Non-pigmented ciliary epithelial cell (primary cell): ENCODE data around the gene ECE1.
"Not testable (repeated sequence)": the region's sequence is repeated elsewhere in the genome, so short reads cannot be mapped to it uniquely, and the experiment has no call there.

Source experiments
- DNase-seq: peaks from one replicate; pipeline ENCODE4 v3.0.0-alpha.2; 2010; ENCODE audit warnings: low read depth

The ECE1 gene

DNA sequence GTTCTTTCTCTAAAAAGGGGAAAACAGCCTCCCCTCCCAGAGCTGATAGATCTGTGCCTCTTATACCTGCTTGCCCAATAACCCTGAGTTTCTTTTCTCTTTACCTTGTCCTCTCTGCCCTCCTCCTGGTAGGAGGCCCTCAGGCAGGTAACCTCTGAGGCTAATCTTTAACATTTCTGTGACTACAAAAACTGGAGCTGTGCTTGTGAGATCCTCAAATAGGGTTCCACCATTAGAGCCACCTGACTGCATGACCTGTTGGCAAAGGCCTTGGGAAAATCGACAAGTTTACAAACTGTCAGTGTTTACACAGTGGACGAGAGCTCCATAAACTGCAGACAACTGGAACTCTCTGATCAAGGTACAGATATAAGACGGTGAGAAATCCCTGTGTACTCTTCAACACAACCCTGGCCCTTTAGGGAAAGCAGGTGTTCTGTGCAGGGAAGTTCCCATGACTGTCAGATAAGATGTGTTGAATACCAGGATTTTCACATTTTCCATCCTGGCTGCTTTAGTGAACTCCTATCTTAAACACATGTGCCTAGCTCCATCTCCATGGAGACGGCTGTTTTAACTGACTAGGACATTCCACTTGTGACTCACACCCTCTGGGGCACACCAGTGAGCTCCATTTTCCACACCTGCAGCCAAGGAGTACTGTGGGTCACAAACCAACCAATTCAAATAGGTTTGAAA is 38.3 kb downstream of the ECE1 start:
- peak; percentile 92 for DNase-seq

DNA sequence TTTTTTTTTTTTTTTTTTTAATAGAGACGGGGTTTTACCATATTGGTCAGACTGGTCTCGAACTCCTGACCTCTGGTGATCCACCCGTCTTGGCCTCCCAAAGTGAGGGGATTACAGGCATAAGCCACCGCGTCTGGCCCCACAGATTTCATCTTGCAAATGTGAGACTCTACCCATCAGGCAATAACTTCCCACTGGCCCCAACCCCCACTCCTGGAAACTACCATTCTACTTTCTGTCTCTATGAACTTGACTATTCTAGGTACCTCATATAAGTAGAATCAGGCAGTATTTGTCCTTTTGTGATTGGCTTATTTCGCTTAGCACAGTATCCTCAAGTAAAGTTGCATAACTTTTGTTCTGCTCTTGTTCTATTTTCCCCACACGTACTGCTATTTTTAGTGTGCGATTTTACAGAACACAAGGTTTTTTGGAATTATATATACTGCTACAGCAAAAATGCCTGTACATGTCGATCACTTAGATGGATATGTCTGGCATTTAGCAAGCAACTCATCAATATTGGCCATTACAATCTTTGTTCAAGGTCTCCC is 40.2 kb downstream of the ECE1 start:
- no peak for DNase-seq

DNA sequence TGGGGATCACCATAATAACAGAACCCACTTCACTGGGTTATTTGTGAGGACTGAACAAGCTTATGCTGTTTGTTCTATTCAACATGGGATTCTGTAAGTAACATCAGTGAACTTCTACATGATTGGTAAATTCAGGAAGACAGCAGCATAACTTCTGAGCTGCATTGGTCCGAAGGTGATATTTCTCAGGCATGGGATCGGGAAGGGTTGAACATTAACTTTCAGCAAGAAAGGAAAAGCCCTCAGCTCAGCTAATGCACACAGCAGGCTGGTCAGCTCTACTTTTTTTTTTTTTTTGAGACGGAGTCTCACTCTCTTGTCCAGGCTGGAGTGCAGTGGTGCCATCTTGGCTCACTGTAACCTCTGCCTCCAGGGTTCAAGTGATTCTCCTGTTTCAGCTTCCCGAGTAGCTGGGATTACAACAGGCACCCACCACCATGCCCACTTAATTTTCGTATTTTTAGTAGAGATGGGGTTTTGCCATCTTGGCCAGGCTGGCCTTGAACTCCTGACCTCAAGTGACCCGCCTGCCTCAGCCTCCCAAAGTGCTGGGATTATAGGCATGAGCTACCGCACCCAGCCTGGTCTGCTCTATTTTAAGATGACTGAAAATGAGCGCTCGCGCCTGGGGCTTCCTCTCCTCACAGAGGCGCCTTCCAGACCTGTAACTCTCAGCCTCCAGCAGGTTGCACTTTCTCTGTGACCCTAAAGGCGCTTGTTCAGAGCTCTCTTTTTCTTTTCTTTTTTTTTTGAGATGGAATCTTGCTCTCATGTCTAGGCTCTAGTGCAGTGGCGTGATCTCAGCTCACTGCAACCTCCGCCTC is 42.2 kb downstream of the ECE1 start:
- no peak for DNase-seq

DNA sequence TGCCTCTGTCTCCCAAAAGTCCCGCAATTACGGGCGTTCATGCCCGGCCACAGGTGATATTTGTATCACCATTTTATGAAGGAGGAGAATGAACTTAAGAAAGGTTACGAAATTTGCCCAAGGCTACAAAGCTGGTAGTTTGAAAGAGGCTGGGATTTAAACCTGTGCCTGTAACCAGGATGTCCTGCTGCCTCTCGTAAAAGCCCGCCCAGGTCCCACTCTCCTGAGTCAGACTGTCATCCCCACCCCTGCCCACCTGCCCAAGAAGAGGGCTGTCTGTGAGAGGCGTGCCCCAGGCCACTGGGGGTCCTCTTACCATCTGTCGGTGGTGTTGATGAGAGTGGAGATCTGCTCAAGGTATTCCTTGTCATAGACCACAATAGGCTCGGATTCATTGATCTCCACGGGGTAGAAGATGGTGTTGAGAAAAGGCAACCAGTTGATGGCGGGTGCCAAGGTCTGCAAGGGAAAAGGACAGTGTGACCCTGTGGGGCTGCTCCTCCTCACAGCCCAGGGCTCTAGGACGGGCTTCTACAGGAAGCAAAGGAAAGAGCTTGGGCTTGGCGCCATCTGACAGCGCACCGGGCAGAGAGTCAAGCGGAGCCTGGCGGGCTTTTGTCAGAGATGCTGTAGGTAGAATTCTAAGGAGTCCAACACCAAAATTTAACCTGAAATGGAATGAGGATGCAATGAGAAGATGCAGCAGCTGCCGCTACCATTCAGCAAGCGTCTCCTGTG is 43.2 kb downstream of the ECE1 start:
- no peak for DNase-seq

DNA sequence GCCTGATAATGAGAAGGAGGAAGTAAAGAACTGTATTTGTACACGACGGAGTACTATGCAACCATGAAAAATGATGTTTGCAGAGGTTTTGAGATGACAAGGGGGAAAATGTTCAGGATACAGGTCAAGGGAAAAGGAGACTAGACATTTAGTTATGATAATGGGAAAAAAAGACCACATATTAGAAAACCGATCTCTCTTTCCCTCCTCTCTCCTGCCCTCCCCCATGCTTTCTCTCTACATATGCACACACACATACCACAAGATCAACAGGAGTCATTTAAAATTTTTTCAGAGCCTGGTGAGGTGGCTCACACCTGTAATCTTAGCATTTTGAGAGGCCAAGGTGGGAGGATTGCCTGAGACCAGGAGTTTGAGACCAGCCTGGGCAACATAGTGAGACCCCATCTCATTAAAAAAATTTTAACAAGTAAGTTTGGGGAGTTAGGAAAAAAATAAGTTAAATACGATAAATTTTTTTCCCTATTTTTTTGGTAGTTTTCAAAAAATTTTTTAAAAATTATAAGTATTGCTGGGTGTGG is 44.5 kb downstream of the ECE1 start:
- no peak for DNase-seq

DNA sequence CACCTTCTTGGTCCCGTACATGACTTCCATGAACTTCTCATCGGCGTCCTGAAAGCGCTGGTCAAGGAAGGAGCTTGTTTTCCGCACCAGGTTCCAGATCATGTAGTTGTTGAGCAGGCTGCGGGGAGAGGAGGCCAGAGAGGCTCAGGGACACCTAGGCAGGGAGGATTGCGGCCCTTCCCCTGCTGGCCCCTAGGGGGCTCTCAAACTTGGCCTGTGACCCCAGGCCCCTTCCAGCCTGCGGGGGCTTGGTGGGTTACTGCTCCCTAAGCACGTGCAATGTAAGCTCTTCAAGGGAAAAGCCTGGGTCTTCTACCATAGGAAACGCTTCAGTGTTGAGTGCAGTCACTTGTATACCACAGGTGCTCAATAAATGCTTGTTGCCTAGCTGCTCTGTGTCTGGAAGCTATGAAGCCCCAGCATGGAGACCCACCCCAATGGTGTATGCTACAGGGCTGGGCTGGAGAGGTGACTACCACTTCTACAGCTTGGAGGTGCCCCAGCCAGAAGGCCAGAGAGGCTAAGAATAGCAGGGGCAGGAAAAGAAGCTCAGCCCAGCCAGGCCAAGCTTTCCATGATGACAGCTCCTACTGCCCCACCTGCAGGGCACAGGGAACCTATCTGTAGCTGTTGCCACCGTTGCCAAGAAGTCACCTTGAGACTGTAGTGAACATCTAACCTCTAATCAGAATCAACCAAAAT is 45.1 kb downstream of the ECE1 start:
- no peak for DNase-seq

DNA sequence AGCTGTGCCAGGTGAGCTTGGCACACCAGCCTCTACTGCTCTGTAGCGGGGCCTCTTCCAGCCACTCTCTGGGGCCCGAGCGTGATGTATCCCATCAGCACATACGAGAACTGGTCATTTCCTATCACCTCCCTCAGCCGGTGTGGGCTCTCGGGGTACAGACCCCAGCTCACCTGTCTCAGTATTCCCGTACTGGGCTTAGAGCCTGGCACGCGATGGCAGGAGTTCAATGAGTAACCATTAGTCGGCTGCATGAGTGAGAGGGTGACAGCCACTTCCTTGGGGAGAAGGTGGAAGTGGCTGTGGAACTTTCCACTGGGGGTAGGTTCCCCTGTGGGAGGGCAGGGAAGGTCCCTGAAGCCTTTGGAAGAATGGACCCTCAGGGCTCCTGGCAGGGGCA is 46.1 kb downstream of the ECE1 start:
- no peak for DNase-seq

DNA sequence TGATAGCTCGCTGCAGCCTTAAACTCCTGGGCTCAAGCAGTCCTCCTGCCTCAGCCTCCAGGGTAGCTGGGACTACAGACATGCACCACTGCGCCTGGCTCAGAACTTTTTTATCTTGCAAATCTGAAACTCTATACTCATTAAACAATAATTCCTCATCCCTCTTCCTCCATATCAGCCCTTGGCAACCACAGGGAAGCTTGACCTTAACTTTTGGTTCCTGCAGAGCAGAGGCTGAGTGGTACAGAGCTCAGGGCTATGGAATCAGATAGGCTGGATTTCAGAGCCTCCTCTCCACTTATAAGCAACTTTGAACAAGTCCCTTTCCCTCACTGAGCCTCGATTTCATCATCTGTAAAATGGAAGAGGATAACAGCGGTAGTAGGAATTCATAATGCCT is 47.4 kb downstream of the ECE1 start:
- DNase-seq, result no peak

DNA sequence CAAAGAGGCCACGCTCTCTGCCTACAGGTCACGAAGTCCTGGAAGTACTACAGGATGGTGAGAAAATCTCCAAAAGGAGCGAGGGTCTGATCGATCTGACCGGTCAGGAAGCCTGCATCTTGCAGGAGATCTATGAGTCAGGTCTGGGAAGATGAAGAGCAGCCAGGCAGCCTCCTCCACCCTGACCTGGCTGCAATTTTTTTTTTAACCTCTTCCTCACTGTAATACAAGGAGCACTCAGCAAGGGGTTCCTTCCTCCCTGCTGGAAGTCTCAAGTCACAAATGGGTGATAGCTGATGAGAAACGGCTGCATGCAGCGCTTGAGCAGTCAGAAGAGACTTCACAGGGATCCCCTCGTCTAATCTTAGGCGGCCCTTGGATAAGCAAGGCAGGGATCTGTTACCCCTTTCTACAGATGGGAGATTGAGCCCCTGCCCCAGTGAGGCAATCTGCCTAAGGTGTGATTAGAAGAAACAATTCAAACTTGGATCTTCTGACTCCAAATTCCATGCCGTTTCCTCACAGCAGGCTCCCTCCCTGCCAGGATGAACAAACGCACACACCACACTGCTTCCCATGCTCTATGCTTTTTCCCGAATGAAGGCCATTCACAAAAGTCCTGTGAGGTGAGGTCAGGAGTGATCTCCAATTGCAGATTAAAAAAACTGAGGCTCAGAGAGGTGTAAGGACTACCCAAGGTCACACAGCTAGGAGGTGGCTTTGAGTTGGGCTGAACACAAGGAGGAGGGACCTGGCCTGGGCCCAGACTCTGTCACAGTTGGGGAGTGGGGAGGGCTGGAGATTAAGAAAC is 48.3 kb downstream of the ECE1 start:
- no peak for DNase-seq

DNA sequence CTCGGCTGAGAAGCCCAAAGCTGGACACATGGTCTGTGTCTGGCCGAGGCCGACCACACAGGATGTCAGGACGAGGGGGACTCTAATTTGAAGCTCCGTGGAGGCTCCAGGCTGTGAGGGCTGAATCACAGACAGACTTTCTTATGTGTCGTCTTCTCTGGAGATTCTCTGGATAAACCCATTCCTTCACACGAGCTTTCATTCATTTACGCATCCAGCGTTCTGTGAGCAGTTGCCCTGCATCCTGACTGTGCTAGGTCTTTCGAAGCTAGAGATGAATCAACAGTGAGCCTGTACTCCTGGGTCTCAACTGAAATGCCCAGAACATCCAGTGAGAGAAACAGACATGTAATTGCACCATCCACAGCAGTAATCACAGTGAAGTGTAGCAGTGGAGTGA is 49.6 kb downstream of the ECE1 start:
- no peak for DNase-seq

DNA sequence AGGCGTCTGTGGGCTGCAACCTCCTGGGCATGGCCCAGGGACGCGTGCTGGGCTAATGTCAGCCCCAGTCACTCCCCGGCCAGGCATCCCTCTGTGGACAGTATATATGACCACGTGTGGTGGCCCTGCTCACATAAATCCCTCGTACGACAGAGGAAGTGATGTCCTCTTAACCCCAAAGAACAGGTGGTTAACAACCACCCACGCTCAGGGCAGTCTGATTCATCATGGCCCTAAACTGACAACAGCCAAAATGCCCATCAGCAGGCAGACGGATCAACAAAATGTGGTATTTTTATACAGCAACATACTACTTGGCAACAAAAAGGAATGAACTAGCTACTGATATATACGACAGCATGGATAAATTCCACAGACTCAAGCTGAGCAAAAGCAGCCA is 51.0 kb downstream of the ECE1 start:
- DNase-seq, result no peak

DNA sequence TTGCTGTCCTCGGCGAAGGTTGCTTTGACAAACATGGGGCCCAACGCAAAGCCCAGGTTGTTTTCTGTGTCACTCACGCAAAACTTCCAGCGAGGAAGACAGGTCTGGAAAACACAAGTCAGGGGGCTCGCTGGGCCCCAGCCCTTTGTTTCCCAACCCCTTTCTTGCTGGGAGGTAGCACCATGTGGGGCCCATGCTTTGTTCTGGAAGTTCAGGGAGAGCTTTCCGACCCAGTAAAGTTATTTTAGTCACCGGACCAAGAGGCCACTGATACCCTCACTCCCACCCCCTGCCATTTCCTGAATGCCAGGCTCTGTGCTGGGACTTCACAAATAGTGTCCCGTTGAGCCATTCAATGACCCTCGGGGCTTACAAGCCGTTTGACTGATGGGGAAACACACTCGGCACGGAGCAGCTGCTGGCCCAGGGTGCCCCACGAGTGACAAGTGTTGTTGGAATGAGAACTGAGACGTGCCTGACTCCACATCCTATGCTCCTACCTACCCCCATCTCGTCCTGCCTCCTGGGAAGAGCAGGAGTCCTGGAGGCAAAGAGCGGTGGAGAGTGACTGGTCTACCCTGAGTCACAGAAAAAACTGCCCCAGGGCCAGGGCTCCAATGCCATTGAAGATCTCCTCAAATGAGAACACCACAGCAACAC is 52.0 kb downstream of the ECE1 start:
- DNase-seq, result no peak

DNA sequence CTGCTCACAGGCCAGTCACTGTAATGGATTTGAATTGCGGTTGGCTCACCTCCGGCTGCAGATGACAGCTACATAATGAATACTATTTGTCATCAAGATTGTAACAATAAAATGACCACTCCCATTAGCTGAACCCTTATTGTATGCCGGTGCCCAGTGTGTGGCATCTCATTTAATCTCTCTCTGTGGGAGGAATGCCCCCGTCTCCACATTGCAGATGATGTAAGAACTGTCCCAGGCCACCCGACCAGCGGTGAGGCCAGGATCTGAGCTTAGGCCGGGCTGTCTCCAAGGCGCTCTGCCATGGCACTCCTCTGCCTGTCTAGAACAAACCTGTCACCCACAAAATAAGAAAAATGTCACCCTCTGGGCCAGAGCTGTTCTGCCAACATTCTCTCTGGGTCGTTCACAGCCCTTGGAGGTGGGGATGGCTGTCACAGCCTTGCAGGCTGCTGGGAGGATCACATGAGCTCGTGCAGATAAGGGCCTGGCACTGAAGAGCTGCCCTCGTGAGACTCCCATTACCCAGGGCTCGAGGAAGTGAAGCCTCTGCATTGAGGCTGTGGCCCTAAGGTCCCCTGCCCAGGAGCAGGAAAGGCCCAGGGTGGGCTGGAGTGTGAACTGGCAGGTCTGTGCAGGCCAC is 52.7 kb downstream of the ECE1 start:
- no peak for DNase-seq

DNA sequence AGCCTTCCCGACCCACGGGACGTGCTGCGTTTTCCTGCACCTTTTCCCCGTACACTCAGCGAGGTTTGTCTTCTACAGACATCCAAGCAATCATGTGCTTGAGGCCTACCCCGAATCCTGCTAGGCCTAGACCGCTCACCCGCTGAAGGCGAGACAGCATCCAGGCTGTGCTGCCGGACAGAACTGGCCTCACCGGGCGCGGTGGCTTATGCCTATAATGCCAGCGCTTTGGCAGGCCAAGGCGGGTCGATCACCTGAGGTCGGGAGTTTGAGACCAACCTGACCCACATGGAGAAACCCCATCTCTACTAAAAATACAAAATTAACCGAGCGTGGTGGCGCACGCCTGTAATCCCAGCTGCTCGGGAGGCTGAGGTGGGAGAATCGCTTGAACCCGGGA is 54.1 kb downstream of the ECE1 start:
- no peak for DNase-seq

DNA sequence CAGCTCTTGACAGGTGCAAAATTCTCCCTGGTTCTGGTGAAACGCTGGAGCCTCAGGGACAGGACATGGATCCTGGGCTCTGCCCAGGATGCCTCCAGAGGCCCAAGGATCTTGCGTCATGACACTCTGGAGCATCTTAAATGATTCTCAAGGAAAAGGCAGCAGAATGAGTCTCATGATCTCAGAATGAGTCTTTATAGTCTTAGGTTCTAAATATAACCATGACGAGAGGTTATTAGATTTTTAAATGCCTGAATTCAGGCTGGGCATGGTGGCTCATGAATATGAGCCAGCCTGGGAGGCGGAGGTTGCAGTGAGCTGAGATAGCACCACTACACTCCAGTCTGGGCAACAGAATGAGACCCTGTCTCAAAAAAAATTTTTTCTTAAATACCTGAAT is 55.5 kb downstream of the ECE1 start:
- no peak for DNase-seq

DNA sequence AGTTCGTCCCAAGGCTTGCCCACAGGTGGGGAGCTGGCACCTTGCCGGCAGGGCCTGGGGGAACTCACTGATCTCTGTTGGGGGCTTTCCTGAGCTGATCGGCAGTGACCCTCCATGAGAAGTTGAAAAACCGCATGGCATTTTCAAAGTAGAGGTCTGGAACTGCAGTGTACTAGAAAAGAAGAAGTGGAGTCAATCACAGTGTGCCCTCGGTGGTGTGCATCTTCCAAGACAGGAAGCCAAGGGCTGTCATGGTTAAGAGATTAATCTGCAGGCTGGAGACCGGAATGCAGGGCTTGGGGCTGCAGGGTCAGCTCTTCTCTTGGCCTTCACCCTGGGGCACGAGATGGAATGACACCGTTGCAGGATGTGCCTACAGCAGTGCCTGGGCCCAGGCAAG is 56.8 kb downstream of the ECE1 start:
- no peak for DNase-seq

DNA sequence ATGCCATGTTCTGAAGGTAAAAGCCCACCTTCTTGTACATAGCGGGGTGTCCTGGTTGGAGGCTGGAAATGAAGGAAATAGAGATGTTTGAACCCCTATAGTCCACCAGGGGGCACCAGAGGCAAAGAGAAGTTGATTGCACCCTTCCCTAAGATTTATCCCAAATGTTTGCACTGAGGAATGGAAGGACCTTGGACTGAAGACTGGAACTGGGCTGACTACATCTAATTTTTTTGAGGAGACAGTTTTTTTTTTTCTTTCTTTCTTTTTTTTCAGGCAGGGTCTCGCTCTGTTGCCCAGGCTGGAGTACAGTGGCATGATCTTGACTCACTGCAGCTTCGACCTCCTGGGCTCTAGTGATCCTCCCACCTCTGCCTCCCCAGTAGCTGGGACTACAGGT is 58.2 kb downstream of the ECE1 start:
- DNase-seq, result no peak

DNA sequence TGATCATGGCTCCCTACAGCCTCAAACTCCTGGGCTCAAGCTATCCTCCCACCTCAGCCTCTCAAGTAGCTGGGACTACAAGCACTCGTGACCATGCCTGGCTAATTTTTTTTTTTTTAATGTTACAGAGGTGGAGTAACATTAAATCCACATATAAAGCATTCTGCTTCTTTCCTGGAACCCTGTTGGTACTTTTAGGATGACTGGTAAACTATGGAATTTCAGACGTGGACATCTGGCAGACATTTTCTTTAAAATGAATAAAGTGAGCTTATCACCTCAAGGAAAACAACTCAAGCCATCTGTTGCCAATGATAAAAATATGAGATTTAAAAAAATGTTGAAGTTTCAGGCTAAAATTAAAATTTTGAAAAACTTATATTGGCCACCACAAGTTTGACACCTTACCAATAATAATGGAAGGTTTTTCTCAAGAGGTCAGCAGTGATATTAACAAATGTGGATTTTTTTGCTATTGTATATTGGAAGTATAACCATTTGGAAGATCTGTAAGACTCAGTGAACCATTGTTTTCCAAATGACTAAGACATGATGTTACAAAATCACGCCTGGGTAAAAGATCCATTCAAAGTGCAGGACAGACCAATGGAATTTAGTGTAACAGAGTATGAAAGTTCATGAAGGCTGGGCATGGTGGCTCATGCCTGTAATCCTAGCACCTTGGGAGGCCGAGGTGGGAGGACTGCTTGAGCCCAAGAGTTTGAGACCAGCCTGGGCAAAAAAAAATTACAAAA is 60.8 kb downstream of the ECE1 start:
- DNase-seq, result no peak

DNA sequence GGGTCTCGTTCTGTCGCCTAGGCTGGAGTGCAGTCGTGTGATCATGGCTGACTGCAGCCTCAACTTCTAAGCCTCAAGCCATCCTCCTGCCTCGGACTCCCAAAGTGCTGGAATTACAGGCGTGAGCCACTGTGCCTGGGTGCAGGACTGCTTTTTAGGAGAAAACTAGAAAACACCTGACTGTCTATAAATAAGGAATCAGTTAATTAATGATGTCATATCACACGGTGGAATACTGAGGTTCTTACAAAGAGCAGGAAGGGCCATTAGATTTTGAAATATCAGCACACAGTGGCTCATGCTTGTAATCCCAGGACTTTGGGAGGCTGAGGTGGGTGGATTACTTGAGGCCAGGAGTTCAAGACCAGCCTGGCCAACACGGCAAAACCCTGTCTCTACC is 62.0 kb downstream of the ECE1 start:
- not testable (repeated sequence) for DNase-seq
